Endometrial microvascular endothelial cells (primary cell): Measurements from ENCODE around the gene CPNE1. TPM values are rescaled to one million over a fixed set of nuclear protein-coding genes. Genes with fewer than 3 reads are reported as not detected.

Experiments
- in situ Hi-C: cut with HindIII; loops from 2 replicates; pipeline ENCODE4 v1.10.0; 2017; ENCODE audit warnings: low sequenced_read_pairs, low pct_unique_long_range_greater_than_20kb; ENCODE audit errors: inconsistent ontology term
- total RNA-seq: library from RNA; depleted of rRNA; stranded (reverse); fragments of >200 nt; gene quantifications from one replicate; pipeline ENCODE4 v1.2.3, GENCODE V29; 2015; ENCODE audit errors: inconsistent ontology term

The CPNE1 gene
- total RNA-seq, 1 donor from 2014 or later: 157 TPM

- in situ Hi-C loops: no loop called here
These were observed 35.1 kb downstream of the CPNE1 start for GRCh38 chr20:35629427-35630145.

GRCh38 chr20:35627121-35627520, 37.6 kb downstream of the CPNE1 start:
- in situ Hi-C loops: no loop called here

- in situ Hi-C loops: no loop called here
These were observed 38.2 kb downstream of the CPNE1 start for GRCh38 chr20:35626386-35627001.

- in situ Hi-C loops: no loop called here
These were observed 38.9 kb downstream of the CPNE1 start for GRCh38 chr20:35625584-35626385.

GRCh38 chr20:35621560-35621946, 43.1 kb downstream of the CPNE1 start:
- in situ Hi-C loops: no loop called here

GRCh38 chr20:35620818-35621559, 43.7 kb downstream of the CPNE1 start:
- in situ Hi-C loops: no loop called here

GRCh38 chr20:35619196-35620095, 45.3 kb downstream of the CPNE1 start:
- in situ Hi-C loops: no loop called here

GRCh38 chr20:35618263-35619131, 46.2 kb downstream of the CPNE1 start:
- in situ Hi-C loops: no loop called here

GRCh38 chr20:35617397-35618262, 47.1 kb downstream of the CPNE1 start:
- in situ Hi-C loops: no loop called here

GRCh38 chr20:35616465-35617396, 48.0 kb downstream of the CPNE1 start:
- in situ Hi-C loops: no loop called here

- in situ Hi-C loops: no loop called here
These were observed 48.8 kb downstream of the CPNE1 start, which contains the start of gene SPAG4 for GRCh38 chr20:35615667-35616464. SPAG4 (plus strand) TSS chr20:35615829; CDS start chr20:35616004, 175 bp downstream.

GRCh38 chr20:35611482-35611881, 53.2 kb downstream of the CPNE1 start:
- in situ Hi-C loops: no loop called here

GRCh38 chr20:35610833-35611427, 53.8 kb downstream of the CPNE1 start:
- in situ Hi-C loops: no loop called here

GRCh38 chr20:35607003-35607735, 57.5 kb downstream of the CPNE1 start:
- in situ Hi-C loops: no loop called here
